ENCODE measurements around the gene MSGN1. TPM values are rescaled to one million over a fixed set of nuclear protein-coding genes. Genes with fewer than 3 reads are reported as not detected.

Gene MSGN1, protein sequence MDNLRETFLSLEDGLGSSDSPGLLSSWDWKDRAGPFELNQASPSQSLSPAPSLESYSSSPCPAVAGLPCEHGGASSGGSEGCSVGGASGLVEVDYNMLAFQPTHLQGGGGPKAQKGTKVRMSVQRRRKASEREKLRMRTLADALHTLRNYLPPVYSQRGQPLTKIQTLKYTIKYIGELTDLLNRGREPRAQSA
- not detected in 3 replicates for total RNA-seq
- long read RNA-seq = 0 reads

DNA sequence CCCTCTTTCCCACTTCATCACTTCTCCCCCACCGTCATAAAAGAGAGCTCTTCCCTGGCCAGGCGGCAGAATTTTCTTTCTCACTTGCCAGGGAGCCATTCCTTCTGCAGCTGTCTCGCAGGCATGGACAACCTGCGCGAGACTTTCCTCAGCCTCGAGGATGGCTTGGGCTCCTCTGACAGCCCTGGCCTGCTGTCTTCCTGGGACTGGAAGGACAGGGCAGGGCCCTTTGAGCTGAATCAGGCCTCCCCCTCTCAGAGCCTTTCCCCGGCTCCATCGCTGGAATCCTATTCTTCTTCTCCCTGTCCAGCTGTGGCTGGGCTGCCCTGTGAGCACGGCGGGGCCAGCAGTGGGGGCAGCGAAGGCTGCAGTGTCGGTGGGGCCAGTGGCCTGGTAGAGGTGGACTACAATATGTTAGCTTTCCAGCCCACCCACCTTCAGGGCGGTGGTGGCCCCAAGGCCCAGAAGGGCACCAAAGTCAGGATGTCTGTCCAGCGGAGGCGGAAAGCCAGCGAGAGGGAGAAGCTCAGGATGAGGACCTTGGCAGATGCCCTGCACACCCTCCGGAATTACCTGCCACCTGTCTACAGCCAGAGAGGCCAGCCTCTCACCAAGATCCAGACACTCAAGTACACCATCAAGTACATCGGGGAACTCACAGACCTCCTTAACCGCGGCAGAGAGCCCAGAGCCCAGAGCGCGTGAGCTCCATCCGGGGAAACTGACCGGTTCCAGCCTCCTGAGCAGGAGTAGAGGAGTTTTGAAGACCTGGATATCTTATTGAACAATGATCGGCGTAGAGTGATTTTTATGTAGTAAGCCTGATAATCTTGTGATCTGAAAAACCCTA is at the start of gene MSGN1:
Gene MSGN1, plus strand, starts transcription at position 65 of the 850 bp plus-strand sequence. Its CDS starts 59 bp downstream, at position 124.
- peaks cover 5% of the 10 kb centered on the region for H3K27me3 Mint-ChIP-seq (ENCODE audit: low read depth)
- H3K4me3 Mint-ChIP-seq (ENCODE audit: unreplicated experiment) = no peak within 1 kb of the TSS
- H3K36me3 Mint-ChIP-seq (ENCODE audit: low read depth) = no peaks in the 10 kb centered on the region
- peaks cover 14% of the 10 kb centered on the region for H3K4me1 Mint-ChIP-seq (ENCODE audit: low read depth)
- H3K9me3 Mint-ChIP-seq (ENCODE audit: low read depth) = no peaks in the 10 kb centered on the region
- TF ChIP-seq, protein P1, sequence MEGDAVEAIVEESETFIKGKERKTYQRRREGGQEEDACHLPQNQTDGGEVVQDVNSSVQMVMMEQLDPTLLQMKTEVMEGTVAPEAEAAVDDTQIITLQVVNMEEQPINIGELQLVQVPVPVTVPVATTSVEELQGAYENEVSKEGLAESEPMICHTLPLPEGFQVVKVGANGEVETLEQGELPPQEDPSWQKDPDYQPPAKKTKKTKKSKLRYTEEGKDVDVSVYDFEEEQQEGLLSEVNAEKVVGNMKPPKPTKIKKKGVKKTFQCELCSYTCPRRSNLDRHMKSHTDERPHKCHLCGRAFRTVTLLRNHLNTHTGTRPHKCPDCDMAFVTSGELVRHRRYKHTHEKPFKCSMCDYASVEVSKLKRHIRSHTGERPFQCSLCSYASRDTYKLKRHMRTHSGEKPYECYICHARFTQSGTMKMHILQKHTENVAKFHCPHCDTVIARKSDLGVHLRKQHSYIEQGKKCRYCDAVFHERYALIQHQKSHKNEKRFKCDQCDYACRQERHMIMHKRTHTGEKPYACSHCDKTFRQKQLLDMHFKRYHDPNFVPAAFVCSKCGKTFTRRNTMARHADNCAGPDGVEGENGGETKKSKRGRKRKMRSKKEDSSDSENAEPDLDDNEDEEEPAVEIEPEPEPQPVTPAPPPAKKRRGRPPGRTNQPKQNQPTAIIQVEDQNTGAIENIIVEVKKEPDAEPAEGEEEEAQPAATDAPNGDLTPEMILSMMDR (IDR thresholded peaks at IDR 0.05) = no peak
- H3K27ac Mint-ChIP-seq (ENCODE audit: unreplicated experiment) = no peak within 1 kb of the TSS
- no peak for DNase-seq (ENCODE audit: low spot score)

DNA sequence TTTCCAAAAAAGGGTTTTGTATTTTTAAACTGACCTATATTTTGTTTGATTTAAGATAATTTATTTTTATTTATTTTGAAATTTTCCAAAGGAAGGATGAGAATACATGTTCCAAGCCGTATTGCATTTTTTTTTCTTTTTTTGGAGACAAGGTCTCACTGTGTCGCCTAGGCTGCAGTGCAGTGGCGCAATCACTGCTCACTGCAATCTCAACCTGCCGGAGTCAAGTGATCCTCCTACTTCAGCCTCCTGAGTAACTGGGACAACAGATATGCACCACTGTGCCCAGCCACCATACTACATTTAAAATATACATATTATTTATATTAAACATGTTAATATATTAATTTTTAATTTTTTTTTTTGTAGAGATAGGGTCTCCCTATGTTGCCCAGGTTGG is 47.4 kb upstream of the MSGN1 start:
- Mint-ChIP-seq H3K9me3 (ENCODE audit: low read depth) (no peaks in the 10 kb centered on the region), H3K36me3 (ENCODE audit: low read depth) (peaks cover 2% of the 10 kb centered on the region), H3K27me3 (ENCODE audit: low read depth) (no peaks in the 10 kb centered on the region), H3K4me1 (ENCODE audit: low read depth) (peaks cover 5% of the 10 kb centered on the region), H3K27ac (ENCODE audit: unreplicated experiment) (no peak overlapping the region), H3K4me3 (ENCODE audit: unreplicated experiment) (no peak overlapping the region)
- TF ChIP-seq, protein P1 (IDR thresholded peaks at IDR 0.05) = no peak
- DNase-seq (ENCODE audit: low spot score) = no peak

DNA sequence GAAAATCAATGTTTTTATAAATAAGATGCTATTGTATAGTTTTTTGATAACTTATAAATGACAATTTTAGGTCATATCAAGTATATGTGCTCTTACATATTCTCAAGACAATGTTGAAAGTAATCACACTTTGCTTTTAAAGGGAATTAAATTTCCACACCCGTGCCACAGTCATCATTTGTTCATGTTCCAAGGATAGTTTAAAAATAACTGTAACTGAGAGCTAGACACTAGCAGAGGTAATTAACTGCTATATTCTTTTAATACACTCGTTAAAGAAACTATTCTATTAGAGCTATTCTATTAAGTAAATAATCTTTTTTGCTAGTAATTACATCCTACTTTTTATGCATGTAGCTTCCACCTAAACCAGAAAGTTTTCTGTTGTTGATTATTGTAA is 44.3 kb upstream of the MSGN1 start:
- Mint-ChIP-seq H3K27ac (ENCODE audit: unreplicated experiment) (no peak overlapping the region), H3K4me3 (ENCODE audit: unreplicated experiment) (no peak overlapping the region), H3K9me3 (ENCODE audit: low read depth) (no peaks in the 10 kb centered on the region), H3K27me3 (ENCODE audit: low read depth) (no peaks in the 10 kb centered on the region), H3K4me1 (ENCODE audit: low read depth) (no peaks in the 10 kb centered on the region), H3K36me3 (ENCODE audit: low read depth) (peaks cover under 1% of the 10 kb centered on the region)
- no peak for DNase-seq (ENCODE audit: low spot score)
- TF ChIP-seq, protein P1 (IDR thresholded peaks at IDR 0.05) = no peak

DNA sequence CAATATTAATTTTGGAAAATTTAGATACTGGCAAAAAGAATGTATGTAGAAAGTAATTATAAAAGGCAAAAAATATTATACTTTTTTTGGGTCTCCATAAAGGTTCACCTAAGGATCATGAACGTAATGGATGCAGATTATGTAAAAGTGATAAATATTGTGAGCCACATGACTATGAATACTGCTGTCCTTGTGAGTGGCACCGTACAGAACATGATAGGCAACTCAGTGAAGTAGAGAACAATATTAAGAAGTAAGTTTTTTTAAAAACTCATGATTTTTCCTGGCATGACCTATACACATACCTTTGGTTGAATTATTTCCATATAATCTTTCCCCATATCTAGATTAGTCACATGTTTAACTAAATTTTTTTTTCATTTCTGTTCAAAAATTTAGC is 43.7 kb upstream of the MSGN1 start:
- TF ChIP-seq, protein P1 (IDR thresholded peaks at IDR 0.05) = no peak
- no peak for DNase-seq (ENCODE audit: low spot score)
- Mint-ChIP-seq H3K27me3 (ENCODE audit: low read depth) (no peaks in the 10 kb centered on the region), H3K27ac (ENCODE audit: unreplicated experiment) (no peak overlapping the region), H3K4me3 (ENCODE audit: unreplicated experiment) (no peak overlapping the region), H3K36me3 (ENCODE audit: low read depth) (no peaks in the 10 kb centered on the region), H3K4me1 (ENCODE audit: low read depth) (no peaks in the 10 kb centered on the region), H3K9me3 (ENCODE audit: low read depth) (no peaks in the 10 kb centered on the region)

DNA sequence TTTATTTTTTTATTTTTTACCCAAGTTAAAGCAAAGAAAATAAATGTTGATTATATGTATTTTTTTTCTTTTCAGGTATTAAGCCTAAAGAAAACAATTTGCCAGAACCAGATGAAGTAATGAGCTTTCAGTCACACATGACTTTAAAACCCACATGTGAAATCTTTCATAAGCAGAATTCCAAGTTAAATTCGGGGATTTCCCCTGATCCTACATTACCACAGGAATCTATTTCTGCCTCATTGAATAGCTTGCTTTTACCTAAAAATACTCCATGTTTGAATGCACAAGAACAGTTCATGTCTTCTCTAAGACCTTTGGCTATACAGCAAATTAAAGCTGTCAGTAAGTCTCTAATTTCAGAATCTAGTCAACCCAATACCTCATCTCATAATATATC is 35.7 kb upstream of the MSGN1 start:
- Mint-ChIP-seq H3K27me3 (ENCODE audit: low read depth) (no peaks in the 10 kb centered on the region), H3K4me1 (ENCODE audit: low read depth) (no peaks in the 10 kb centered on the region), H3K4me3 (ENCODE audit: unreplicated experiment) (no peak overlapping the region), H3K9me3 (ENCODE audit: low read depth) (no peaks in the 10 kb centered on the region), H3K36me3 (ENCODE audit: low read depth) (peaks cover 18% of the 10 kb centered on the region), H3K27ac (ENCODE audit: unreplicated experiment) (no peak overlapping the region)
- TF ChIP-seq, protein P1 (IDR thresholded peaks at IDR 0.05) = no peak
- no peak for DNase-seq (ENCODE audit: low spot score)

Measured in chondrocyte (in vitro differentiated cells).